Stimulated activated CD8-positive, alpha-beta memory T cell treated with anti-CD3 and anti-CD28 coated beads, Interleukin-15, amount 100 ng/mL, for 4 hours (primary cell): ENCODE measurements around the gene FAM111B.
"Not testable (repeated sequence)": the region's sequence is repeated elsewhere in the genome, so short reads cannot be mapped to it uniquely, and the experiment has no call there.

Source experiments
- DNase-seq, 2 donors: peaks; one replicate each; pipeline ENCODE4 v3.0.0-alpha.2; 2020; ENCODE audit warnings: low read depth in 2 of 2

The FAM111B gene

GRCh38 chr11:59097938-59098337 is 9.1 kb upstream of the FAM111B start:
- not testable (repeated sequence) for DNase-seq

- no peak for DNase-seq
These were observed 4.7 kb upstream of the FAM111B start for GRCh38 chr11:59102259-59102765.

DNA sequence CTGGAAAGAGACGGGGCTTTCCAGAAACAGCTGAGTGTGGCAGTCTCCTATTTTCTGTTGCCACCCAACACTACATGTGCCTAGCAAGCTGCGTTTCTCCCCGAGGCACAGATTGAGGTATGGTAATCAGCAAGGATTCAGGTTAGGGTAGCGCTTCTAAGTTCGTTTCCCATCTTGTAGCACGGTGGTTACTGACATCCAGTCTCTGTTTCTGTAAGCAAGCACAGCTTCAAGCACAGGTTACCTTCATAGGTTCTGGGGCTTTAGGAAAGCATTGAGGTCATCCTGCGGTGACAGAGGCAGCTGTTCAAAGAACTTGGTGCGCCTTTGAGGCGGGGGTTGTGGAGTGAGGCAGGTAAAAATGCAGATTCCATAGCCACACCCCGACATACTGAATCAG is 684 bp downstream of the FAM111B start:
- DNase-seq = not testable (repeated sequence)

- no peak for DNase-seq
These were observed 5.5 kb downstream of the FAM111B start for GRCh38 chr11:59112494-59112893.

DNA sequence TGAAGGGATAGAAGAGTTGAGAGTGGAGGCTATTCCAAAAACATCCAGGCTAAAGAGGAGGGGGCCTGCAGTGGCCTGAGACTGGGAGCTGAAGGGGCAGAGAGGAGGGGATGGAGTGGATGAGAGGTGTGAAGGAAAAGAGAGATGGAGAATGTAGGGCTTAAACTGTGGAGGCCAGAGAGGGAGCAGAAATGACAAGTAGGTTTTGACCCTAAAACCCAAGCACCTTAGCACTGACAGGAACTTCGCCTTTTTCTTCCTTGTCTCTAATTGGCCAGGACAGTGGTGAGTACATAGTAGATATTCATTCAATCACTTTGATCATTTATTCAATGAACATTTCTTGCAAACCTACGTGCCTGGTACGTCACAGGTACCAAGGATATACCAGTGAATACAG is 7.3 kb downstream of the FAM111B start:
- DNase-seq = no peak

GRCh38 chr11:59115553-59115952 is 8.5 kb downstream of the FAM111B start:
- DNase-seq = no peak

GRCh38 chr11:59117774-59118173 is 10.7 kb downstream of the FAM111B start:
- no peak for DNase-seq

DNA sequence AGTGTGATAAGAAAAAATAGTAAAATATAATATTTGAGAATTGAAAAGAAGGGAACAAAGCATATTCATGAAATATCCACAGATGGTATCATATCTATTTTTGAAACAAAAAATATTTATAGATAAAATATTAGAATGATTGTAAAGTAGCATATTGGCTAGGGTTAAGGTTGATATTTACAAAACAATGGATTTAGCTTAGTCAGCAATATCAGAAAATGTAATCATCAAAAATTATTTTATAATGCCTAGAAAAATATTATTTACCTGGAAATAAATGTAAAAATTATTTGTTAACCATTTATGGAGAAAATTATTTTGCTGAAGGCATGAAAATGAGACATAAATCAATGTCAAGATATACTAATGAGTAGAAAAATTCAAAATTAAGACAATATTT is 12.8 kb downstream of the FAM111B start:
- no peak for DNase-seq

GRCh38 chr11:59135648-59136461 is 28.8 kb downstream of the FAM111B start:
- DNase-seq = peak; percentile 68 to 70

DNA sequence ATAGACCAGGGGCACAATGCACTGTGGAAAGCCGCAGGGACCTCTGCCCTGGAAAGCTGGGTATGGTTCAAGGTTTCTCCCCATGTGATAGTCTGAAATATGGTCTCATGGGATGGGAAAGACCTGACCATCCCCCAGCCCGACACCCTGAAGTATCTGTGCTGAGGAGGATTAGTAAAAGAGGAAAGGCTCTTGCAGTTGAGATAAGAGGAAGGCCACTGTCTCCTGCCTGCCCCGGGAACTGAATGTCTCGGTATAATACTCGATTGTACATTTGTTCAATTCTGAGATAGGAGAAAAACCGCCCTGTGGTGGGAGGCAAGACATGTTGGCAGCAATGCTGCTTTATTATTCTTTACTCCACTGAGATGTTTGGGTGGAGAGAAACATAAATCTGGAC is 29.5 kb downstream of the FAM111B start:
- not testable (repeated sequence) for DNase-seq

DNA sequence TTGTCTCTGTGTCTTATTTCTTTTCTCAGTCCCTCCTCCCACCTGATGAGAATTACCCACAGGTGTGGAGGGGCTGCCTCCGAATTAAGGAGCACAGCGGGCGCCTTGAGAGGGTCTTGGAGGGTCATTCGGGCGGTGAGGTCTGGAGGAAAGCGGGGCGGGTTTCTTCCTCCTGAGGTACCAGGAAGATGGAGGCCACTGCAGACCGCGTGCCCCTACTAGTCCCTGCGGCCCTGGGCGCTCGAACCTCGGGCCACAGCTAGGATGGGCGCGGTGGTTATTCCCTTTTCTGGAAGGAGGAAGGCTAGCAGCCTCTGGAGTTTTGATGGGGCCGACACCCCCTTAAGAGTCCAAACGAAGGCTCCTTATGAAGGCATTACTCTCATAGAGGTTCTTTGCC is 30.2 kb downstream of the FAM111B start:
- no peak for DNase-seq

GRCh38 chr11:59138643-59139042 is 31.6 kb downstream of the FAM111B start:
- DNase-seq = no peak

- no peak for DNase-seq
These were observed 34.2 kb downstream of the FAM111B start for GRCh38 chr11:59141191-59141590.

- no peak for DNase-seq
These were observed 34.8 kb downstream of the FAM111B start for GRCh38 chr11:59141673-59142460.

GRCh38 chr11:59142530-59143507 is 35.8 kb downstream of the FAM111B start, which contains the start of gene FAM111A:
Gene FAM111A, plus strand, starts transcription at chr11:59142856. Its CDS starts 6,017 bp downstream, at chr11:59148873.
- DNase-seq = peak; percentile 66 to 75

- no peak for DNase-seq
These were observed 37.1 kb downstream of the FAM111B start for GRCh38 chr11:59144096-59144495.

GRCh38 chr11:59144579-59145345 is 37.7 kb downstream of the FAM111B start:
- DNase-seq = peak; percentile 24 to 50

GRCh38 chr11:59145534-59145933 is 38.5 kb downstream of the FAM111B start:
- no peak for DNase-seq

GRCh38 chr11:59151761-59152160 is 44.7 kb downstream of the FAM111B start:
- DNase-seq = no peak

DNA sequence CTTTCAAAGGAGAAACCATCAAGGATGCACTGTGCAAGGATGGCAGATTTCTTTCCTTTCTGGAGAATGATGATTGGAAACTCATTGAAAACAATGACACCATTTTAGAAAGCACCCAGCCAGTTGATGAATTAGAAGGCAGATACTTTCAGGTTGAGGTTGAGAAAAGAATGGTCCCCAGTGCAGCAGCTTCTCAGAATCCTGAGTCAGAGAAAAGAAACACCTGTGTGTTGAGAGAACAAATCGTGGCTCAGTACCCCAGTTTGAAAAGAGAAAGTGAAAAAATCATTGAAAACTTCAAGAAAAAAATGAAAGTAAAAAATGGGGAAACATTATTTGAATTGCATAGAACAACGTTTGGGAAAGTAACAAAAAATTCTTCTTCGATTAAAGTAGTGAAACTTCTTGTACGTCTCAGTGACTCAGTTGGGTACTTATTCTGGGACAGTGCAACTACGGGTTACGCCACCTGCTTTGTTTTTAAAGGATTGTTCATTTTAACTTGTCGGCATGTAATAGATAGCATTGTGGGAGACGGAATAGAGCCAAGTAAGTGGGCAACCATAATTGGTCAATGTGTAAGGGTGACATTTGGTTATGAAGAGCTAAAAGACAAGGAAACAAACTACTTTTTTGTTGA is 45.4 kb downstream of the FAM111B start:
- no peak for DNase-seq
